NCI-H1417 treated with DMSO at 0.1 percent for 48 hours (cell line): ENCODE results near the gene KCNS1.

Experiments
- DNase-seq: peaks from one replicate; lab custom pipeline; 2025; lab: John Stamatoyannopoulos, UW

Gene KCNS1

GRCh38 chr20:45047581-45048119 lies 53.3 kb downstream of the KCNS1 start:
- no peak for DNase-seq

- DNase-seq, result no peak
Observed at GRCh38 chr20:45044601-45045000, 56.3 kb downstream of the KCNS1 start.

GRCh38 chr20:45044084-45044573 lies 56.8 kb downstream of the KCNS1 start:
- no peak for DNase-seq

GRCh38 chr20:45042978-45043377 lies 57.9 kb downstream of the KCNS1 start:
- DNase-seq, result no peak
